Measurements from ENCODE around the gene ELSPBP1.
"Not testable (repeated sequence)": the region's sequence is repeated elsewhere in the genome, so short reads cannot be mapped to it uniquely, and the experiment has no call there.

Gene ELSPBP1

GRCh38 chr19:48044561-48044960, 50.1 kb downstream of the ELSPBP1 start:
- Histone ChIP-seq H3K4me1 (ENCODE audit: control insufficient read depth, low read depth, low read length) (no peaks in the 10 kb centered on the region), H3K4me3 (ENCODE audit: low read length) (no peak overlapping the region), H3K27ac (ENCODE audit: low read length) (no peak overlapping the region), H3K9ac (ENCODE audit: low read length) (no peak overlapping the region), H3K36me3 (ENCODE audit: control insufficient read depth, low read depth, low read length) (no peaks in the 10 kb centered on the region), H3K27me3 (ENCODE audit: control insufficient read depth, insufficient read depth, low read length) (no peaks in the 10 kb centered on the region), H3K9me3 (ENCODE audit: control insufficient read depth, low read depth, low read length) (no peaks in the 10 kb centered on the region)

- no peak overlapping the region for H3K27ac ChIP-seq (ENCODE audit: low read length)
- no peaks in the 10 kb centered on the region for H3K27me3 ChIP-seq (ENCODE audit: control insufficient read depth, insufficient read depth, low read length)
- no peaks in the 10 kb centered on the region for H3K36me3 ChIP-seq (ENCODE audit: control insufficient read depth, low read depth, low read length)
- H3K9me3 ChIP-seq (ENCODE audit: control insufficient read depth, low read depth, low read length): peaks cover 3% of the 10 kb centered on the region
- no peak overlapping the region for H3K4me3 ChIP-seq (ENCODE audit: low read length)
- H3K4me1 ChIP-seq (ENCODE audit: control insufficient read depth, low read depth, low read length): no peaks in the 10 kb centered on the region
- H3K9ac ChIP-seq (ENCODE audit: low read length): no peak overlapping the region
Measured at GRCh38 chr19:48051335-48052033, 57.1 kb downstream of the ELSPBP1 start.

- no peak overlapping the region for H3K4me3 ChIP-seq (ENCODE audit: low read length)
- no peak overlapping the region for H3K27ac ChIP-seq (ENCODE audit: low read length)
- no peaks in the 10 kb centered on the region for H3K27me3 ChIP-seq (ENCODE audit: control insufficient read depth, insufficient read depth, low read length)
- no peaks in the 10 kb centered on the region for H3K36me3 ChIP-seq (ENCODE audit: control insufficient read depth, low read depth, low read length)
- H3K9ac ChIP-seq (ENCODE audit: low read length): no peak overlapping the region
- no peaks in the 10 kb centered on the region for H3K4me1 ChIP-seq (ENCODE audit: control insufficient read depth, low read depth, low read length)
- H3K9me3 ChIP-seq (ENCODE audit: control insufficient read depth, low read depth, low read length): peaks cover 3% of the 10 kb centered on the region
Measured at GRCh38 chr19:48053076-48053475, 58.6 kb downstream of the ELSPBP1 start.

GRCh38 chr19:48053856-48054255, 59.4 kb downstream of the ELSPBP1 start:
- Histone ChIP-seq H3K27ac (ENCODE audit: low read length) (no peak overlapping the region), H3K36me3 (ENCODE audit: control insufficient read depth, low read depth, low read length) (no peaks in the 10 kb centered on the region), H3K4me1 (ENCODE audit: control insufficient read depth, low read depth, low read length) (no peaks in the 10 kb centered on the region), H3K27me3 (ENCODE audit: control insufficient read depth, insufficient read depth, low read length) (no peaks in the 10 kb centered on the region), H3K9me3 (ENCODE audit: control insufficient read depth, low read depth, low read length) (peaks cover 3% of the 10 kb centered on the region), H3K9ac (ENCODE audit: low read length) (no peak overlapping the region), H3K4me3 (ENCODE audit: low read length) (no peak overlapping the region)

- Histone ChIP-seq H3K9ac (ENCODE audit: low read length) (no peak overlapping the region), H3K9me3 (ENCODE audit: control insufficient read depth, low read depth, low read length) (no peaks in the 10 kb centered on the region), H3K36me3 (ENCODE audit: control insufficient read depth, low read depth, low read length) (no peaks in the 10 kb centered on the region), H3K4me3 (ENCODE audit: low read length) (no peak overlapping the region), H3K27ac (ENCODE audit: low read length) (no peak overlapping the region), H3K27me3 (ENCODE audit: control insufficient read depth, insufficient read depth, low read length) (no peaks in the 10 kb centered on the region), H3K4me1 (ENCODE audit: control insufficient read depth, low read depth, low read length) (peaks cover 3% of the 10 kb centered on the region)
Measured at GRCh38 chr19:48059331-48059730, 64.9 kb downstream of the ELSPBP1 start.

GRCh38 chr19:48060381-48060780, 65.9 kb downstream of the ELSPBP1 start:
- Histone ChIP-seq H3K36me3 (ENCODE audit: control insufficient read depth, low read depth, low read length) (no peaks in the 10 kb centered on the region), H3K9me3 (ENCODE audit: control insufficient read depth, low read depth, low read length) (no peaks in the 10 kb centered on the region), H3K4me3 (ENCODE audit: low read length) (no peak overlapping the region), H3K4me1 (ENCODE audit: control insufficient read depth, low read depth, low read length) (peaks cover 3% of the 10 kb centered on the region), H3K27ac (ENCODE audit: low read length) (no peak overlapping the region), H3K27me3 (ENCODE audit: control insufficient read depth, insufficient read depth, low read length) (no peaks in the 10 kb centered on the region), H3K9ac (ENCODE audit: low read length) (no peak overlapping the region)

GRCh38 chr19:48061401-48062344, 67.2 kb downstream of the ELSPBP1 start:
- Histone ChIP-seq H3K9me3 (ENCODE audit: control insufficient read depth, low read depth, low read length) (no peaks in the 10 kb centered on the region), H3K36me3 (ENCODE audit: control insufficient read depth, low read depth, low read length) (no peaks in the 10 kb centered on the region), H3K27me3 (ENCODE audit: control insufficient read depth, insufficient read depth, low read length) (no peaks in the 10 kb centered on the region), H3K27ac (ENCODE audit: low read length) (no peak overlapping the region), H3K9ac (ENCODE audit: low read length) (peak overlapping the region; percentile 29), H3K4me1 (ENCODE audit: control insufficient read depth, low read depth, low read length) (peaks cover 3% of the 10 kb centered on the region), H3K4me3 (ENCODE audit: low read length) (peak overlapping the region; percentile 28)

- Histone ChIP-seq H3K9ac (ENCODE audit: low read length) (no peak overlapping the region), H3K27me3 (ENCODE audit: control insufficient read depth, insufficient read depth, low read length) (no peaks in the 10 kb centered on the region), H3K27ac (ENCODE audit: low read length) (peak overlapping the region; percentile 41), H3K9me3 (ENCODE audit: control insufficient read depth, low read depth, low read length) (no peaks in the 10 kb centered on the region), H3K36me3 (ENCODE audit: control insufficient read depth, low read depth, low read length) (no peaks in the 10 kb centered on the region), H3K4me3 (ENCODE audit: low read length) (no peak overlapping the region), H3K4me1 (ENCODE audit: control insufficient read depth, low read depth, low read length) (peaks cover 3% of the 10 kb centered on the region)
Measured at GRCh38 chr19:48064509-48064908, 70.1 kb downstream of the ELSPBP1 start.

GRCh38 chr19:48069435-48069834, 75.0 kb downstream of the ELSPBP1 start:
- H3K9ac ChIP-seq (ENCODE audit: low read length): no peak overlapping the region
- no peaks in the 10 kb centered on the region for H3K27me3 ChIP-seq (ENCODE audit: control insufficient read depth, insufficient read depth, low read length)
- no peaks in the 10 kb centered on the region for H3K36me3 ChIP-seq (ENCODE audit: control insufficient read depth, low read depth, low read length)
- H3K9me3 ChIP-seq (ENCODE audit: control insufficient read depth, low read depth, low read length): no peaks in the 10 kb centered on the region
- no peak overlapping the region for H3K27ac ChIP-seq (ENCODE audit: low read length)
- H3K4me1 ChIP-seq (ENCODE audit: control insufficient read depth, low read depth, low read length): no peaks in the 10 kb centered on the region
- no peak overlapping the region for H3K4me3 ChIP-seq (ENCODE audit: low read length)

- not testable (repeated sequence) for H3K4me1 ChIP-seq (ENCODE audit: control insufficient read depth, low read depth, low read length); H3K4me3 ChIP-seq (ENCODE audit: low read length); H3K27ac ChIP-seq (ENCODE audit: low read length); H3K36me3 ChIP-seq (ENCODE audit: control insufficient read depth, low read depth, low read length); H3K9me3 ChIP-seq (ENCODE audit: control insufficient read depth, low read depth, low read length); H3K27me3 ChIP-seq (ENCODE audit: control insufficient read depth, insufficient read depth, low read length); H3K9ac ChIP-seq (ENCODE audit: low read length)
Measured at GRCh38 chr19:48070177-48070769, 75.8 kb downstream of the ELSPBP1 start.

All from iPS-18a (cell line).